IPS DF 4.7 (cell line): Measurements from ENCODE around the gene SLC13A2.

ENCODE experiments used
- DNase-seq: peaks from one replicate; pipeline ENCODE4 v3.0.0-alpha.2; 2013; ENCODE audit warnings: low spot score; ENCODE audit errors: extremely low read depth

Gene SLC13A2

GRCh38 chr17:28470266-28470913, 3.1 kb upstream of the SLC13A2 start:
- no peak for DNase-seq

- no peak for DNase-seq
Observed at GRCh38 chr17:28470914-28471366, 2.5 kb upstream of the SLC13A2 start.

GRCh38 chr17:28471531-28472342, 1.7 kb upstream of the SLC13A2 start:
- DNase-seq = no peak

GRCh38 chr17:28472871-28473497, 460 bp upstream of the SLC13A2 start:
- no peak for DNase-seq

- no peak for DNase-seq
Observed at GRCh38 chr17:28474111-28474531, 677 bp downstream of the SLC13A2 start.

GRCh38 chr17:28475151-28475900, 1.9 kb downstream of the SLC13A2 start:
- DNase-seq = no peak

GRCh38 chr17:28476076-28476865, 2.8 kb downstream of the SLC13A2 start:
- no peak for DNase-seq

- DNase-seq = no peak
Observed at GRCh38 chr17:28477928-28478327, 4.5 kb downstream of the SLC13A2 start.

GRCh38 chr17:28478712-28479615, 5.5 kb downstream of the SLC13A2 start:
- DNase-seq = no peak

GRCh38 chr17:28480278-28480677, 6.8 kb downstream of the SLC13A2 start:
- no peak for DNase-seq

GRCh38 chr17:28480799-28481571, 7.5 kb downstream of the SLC13A2 start:
- no peak for DNase-seq

GRCh38 chr17:28482551-28483199, 9.2 kb downstream of the SLC13A2 start:
- DNase-seq = no peak

GRCh38 chr17:28484296-28484695, 10.9 kb downstream of the SLC13A2 start:
- DNase-seq = no peak

GRCh38 chr17:28485049-28485448, 11.6 kb downstream of the SLC13A2 start:
- no peak for DNase-seq

- DNase-seq = no peak
Observed at GRCh38 chr17:28487881-28488532, 14.6 kb downstream of the SLC13A2 start.

GRCh38 chr17:28488533-28489276, 15.3 kb downstream of the SLC13A2 start:
- DNase-seq = no peak

- DNase-seq = no peak
Observed at GRCh38 chr17:28491286-28491685, 17.8 kb downstream of the SLC13A2 start.
